SK-N-SH treated with all-trans-retinoic acid at 6 μM for 48 hours (cell line): ENCODE data around the gene OR2T29.

ENCODE experiments used
- ATAC-seq: fragments of 200-7000 bp; cut with Tn5 transposase; 3 replicates; pipeline ENCODE4 v1.9.1; 2020; ENCODE audit warnings: mild to moderate bottlenecking, moderate library complexity
- ARNTL ChIP-seq: fragments of 450-650 bp; formaldehyde crosslinking; IDR thresholded peaks from 2 replicates; pipeline ENCODE4 v1.5.0; 2020; ENCODE audit warnings: low read depth, mild to moderate bottlenecking, moderate library complexity, borderline replicate concordance
- BACH2 ChIP-seq: fragments of 250-450 bp; sonication (Bioruptor Pico); IDR thresholded peaks from 2 replicates; pipeline ENCODE4 v1.9.0; 2021; ENCODE audit warnings: mild to moderate bottlenecking, borderline replicate concordance
- CSDC2 ChIP-seq: fragments of 250-450 bp; sonication (Bioruptor Pico); IDR thresholded peaks from 2 replicates; pipeline ENCODE4 v1.5.0; 2020; ENCODE audit warnings: mild to moderate bottlenecking, moderate library complexity
- GLIS3 ChIP-seq: fragments of 250-450 bp; sonication (Bioruptor Pico); IDR thresholded peaks from 2 replicates; pipeline ENCODE4 v1.5.0; 2020; ENCODE audit warnings: mild to moderate bottlenecking, moderate library complexity
- ISL1 ChIP-seq: fragments of 250-450 bp; sonication (Bioruptor Pico); IDR thresholded peaks from 2 replicates; pipeline ENCODE4 v2.1.2; 2022; ENCODE audit warnings: mild to moderate bottlenecking, moderate library complexity
- OSR1 ChIP-seq: fragments of 250-450 bp; sonication (Bioruptor Pico); IDR thresholded peaks from 2 replicates; pipeline ENCODE4 v1.8.0; 2022; ENCODE audit warnings: moderate library complexity, mild to moderate bottlenecking, inconsistent platforms
- PPARA ChIP-seq: fragments of 250-450 bp; sonication (Bioruptor Pico); IDR thresholded peaks from 2 replicates; pipeline ENCODE4 v1.5.0; 2020; ENCODE audit warnings: mild to moderate bottlenecking, borderline replicate concordance
- RARB ChIP-seq: fragments of 250-450 bp; sonication (Bioruptor Pico); IDR thresholded peaks from 2 replicates; pipeline ENCODE4 v1.8.0; 2021; ENCODE audit warnings: mild to moderate bottlenecking, moderate library complexity
- SNAI2 ChIP-seq: fragments of 250-450 bp; sonication (Bioruptor Pico); IDR thresholded peaks from 2 replicates; pipeline ENCODE4 v1.5.0; 2020; ENCODE audit warnings: mild to moderate bottlenecking, moderate library complexity
- TOX ChIP-seq: fragments of 250-450 bp; sonication (Bioruptor Pico); IDR thresholded peaks from 2 replicates; pipeline ENCODE4 v1.8.0; 2021; ENCODE audit warnings: mild to moderate bottlenecking, moderate library complexity, borderline replicate concordance
- ZC3H10 ChIP-seq: fragments of 250-450 bp; sonication (Bioruptor Pico); IDR thresholded peaks from 2 replicates; pipeline ENCODE4 v1.5.1; 2021; ENCODE audit warnings: mild to moderate bottlenecking, moderate library complexity
- ZFP30 ChIP-seq: fragments of 450-650 bp; formaldehyde crosslinking; IDR thresholded peaks from 2 replicates; pipeline ENCODE4 v1.5.0; 2022; ENCODE audit warnings: mild to moderate bottlenecking, moderate library complexity
- ZNF70 ChIP-seq: fragments of 450-650 bp; formaldehyde crosslinking; IDR thresholded peaks from 2 replicates; pipeline ENCODE4 v1.5.0; 2020; ENCODE audit warnings: mild to moderate bottlenecking, moderate library complexity
- TF ChIP-seq, protein P1 (sequence below): fragments of 250-450 bp; sonication (Bioruptor Pico); IDR thresholded peaks from 2 replicates; pipeline ENCODE4 v1.5.0; 2020; ENCODE audit warnings: mild to moderate bottlenecking, moderate library complexity
- TF ChIP-seq, protein P2 (sequence below): fragments of 250-450 bp; sonication (Bioruptor Pico); IDR thresholded peaks from 2 replicates; pipeline ENCODE4 v1.8.0; 2020; ENCODE audit warnings: mild to moderate bottlenecking, moderate library complexity, borderline replicate concordance
- TF ChIP-seq, protein P3 (sequence below): fragments of 250-450 bp; sonication (Bioruptor Pico); IDR thresholded peaks from 2 replicates; pipeline ENCODE4 v1.5.1; 2021; ENCODE audit warnings: mild to moderate bottlenecking, moderate library complexity

The OR2T29 gene

DNA sequence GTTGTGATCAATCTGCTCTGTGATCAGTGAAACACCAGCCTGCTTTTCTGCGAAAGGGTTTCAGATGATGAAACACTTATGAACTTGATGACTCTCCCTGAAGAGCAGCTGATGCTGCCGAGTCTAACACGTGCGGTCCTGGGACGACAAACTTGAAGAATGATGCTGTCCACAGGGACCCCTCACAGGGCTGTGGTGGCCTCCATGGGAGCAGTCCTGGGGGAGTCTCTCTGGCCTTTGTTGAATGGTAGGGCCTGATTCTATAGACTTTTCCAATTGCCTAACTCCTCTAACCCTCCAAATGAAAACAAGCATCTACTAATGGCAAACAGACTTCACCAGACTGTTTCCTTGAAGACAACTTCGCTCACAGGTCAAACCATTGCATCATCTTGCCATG, 35.0 kb upstream of the OR2T29 start, which contains the start of gene OR2T10 (continued):
- TF ChIP-seq, protein P1, sequence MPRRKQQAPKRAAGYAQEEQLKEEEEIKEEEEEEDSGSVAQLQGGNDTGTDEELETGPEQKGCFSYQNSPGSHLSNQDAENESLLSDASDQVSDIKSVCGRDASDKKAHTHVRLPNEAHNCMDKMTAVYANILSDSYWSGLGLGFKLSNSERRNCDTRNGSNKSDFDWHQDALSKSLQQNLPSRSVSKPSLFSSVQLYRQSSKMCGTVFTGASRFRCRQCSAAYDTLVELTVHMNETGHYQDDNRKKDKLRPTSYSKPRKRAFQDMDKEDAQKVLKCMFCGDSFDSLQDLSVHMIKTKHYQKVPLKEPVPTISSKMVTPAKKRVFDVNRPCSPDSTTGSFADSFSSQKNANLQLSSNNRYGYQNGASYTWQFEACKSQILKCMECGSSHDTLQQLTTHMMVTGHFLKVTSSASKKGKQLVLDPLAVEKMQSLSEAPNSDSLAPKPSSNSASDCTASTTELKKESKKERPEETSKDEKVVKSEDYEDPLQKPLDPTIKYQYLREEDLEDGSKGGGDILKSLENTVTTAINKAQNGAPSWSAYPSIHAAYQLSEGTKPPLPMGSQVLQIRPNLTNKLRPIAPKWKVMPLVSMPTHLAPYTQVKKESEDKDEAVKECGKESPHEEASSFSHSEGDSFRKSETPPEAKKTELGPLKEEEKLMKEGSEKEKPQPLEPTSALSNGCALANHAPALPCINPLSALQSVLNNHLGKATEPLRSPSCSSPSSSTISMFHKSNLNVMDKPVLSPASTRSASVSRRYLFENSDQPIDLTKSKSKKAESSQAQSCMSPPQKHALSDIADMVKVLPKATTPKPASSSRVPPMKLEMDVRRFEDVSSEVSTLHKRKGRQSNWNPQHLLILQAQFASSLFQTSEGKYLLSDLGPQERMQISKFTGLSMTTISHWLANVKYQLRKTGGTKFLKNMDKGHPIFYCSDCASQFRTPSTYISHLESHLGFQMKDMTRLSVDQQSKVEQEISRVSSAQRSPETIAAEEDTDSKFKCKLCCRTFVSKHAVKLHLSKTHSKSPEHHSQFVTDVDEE (CRISPR knock-in tag): no peak
- TF ChIP-seq, protein P2, sequence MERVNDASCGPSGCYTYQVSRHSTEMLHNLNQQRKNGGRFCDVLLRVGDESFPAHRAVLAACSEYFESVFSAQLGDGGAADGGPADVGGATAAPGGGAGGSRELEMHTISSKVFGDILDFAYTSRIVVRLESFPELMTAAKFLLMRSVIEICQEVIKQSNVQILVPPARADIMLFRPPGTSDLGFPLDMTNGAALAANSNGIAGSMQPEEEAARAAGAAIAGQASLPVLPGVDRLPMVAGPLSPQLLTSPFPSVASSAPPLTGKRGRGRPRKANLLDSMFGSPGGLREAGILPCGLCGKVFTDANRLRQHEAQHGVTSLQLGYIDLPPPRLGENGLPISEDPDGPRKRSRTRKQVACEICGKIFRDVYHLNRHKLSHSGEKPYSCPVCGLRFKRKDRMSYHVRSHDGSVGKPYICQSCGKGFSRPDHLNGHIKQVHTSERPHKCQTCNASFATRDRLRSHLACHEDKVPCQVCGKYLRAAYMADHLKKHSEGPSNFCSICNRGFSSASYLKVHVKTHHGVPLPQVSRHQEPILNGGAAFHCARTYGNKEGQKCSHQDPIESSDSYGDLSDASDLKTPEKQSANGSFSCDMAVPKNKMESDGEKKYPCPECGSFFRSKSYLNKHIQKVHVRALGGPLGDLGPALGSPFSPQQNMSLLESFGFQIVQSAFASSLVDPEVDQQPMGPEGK (CRISPR knock-in tag): no peak

DNA sequence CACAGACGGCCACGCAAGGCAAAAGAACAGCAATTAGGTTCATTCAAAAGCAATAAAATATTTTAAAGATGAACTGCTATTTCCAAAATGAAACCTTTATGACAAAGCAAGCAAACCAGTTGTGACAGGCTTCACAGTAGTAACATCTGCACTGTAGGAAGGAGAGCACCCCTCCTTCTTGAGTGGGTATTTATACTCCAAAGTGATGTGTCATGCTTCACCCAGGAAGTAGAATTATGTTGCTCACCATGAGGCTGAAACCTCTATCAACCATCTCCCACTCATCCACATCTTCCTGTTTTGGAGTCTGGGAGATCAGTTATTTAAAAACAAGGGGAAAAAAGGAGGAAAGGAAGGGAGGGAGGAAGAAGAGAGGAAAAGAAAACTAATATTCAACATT, 34.0 kb upstream of the OR2T29 start:
- ATAC-seq: no peak
- TF ChIP-seq, protein P3, sequence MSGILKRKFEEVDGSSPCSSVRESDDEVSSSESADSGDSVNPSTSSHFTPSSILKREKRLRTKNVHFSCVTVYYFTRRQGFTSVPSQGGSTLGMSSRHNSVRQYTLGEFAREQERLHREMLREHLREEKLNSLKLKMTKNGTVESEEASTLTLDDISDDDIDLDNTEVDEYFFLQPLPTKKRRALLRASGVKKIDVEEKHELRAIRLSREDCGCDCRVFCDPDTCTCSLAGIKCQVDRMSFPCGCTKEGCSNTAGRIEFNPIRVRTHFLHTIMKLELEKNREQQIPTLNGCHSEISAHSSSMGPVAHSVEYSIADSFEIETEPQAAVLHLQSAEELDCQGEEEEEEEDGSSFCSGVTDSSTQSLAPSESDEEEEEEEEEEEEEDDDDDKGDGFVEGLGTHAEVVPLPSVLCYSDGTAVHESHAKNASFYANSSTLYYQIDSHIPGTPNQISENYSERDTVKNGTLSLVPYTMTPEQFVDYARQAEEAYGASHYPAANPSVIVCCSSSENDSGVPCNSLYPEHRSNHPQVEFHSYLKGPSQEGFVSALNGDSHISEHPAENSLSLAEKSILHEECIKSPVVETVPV (CRISPR knock-in tag): no peak
- TF ChIP-seq BACH2 (CRISPR knock-in tag) (no peak), ZNF70 (no peak), SNAI2 (no peak), ZC3H10 (CRISPR knock-in tag) (no peak), TOX (CRISPR knock-in tag) (no peak), PPARA (CRISPR knock-in tag) (no peak), ZFP30 (CRISPR knock-in tag) (no peak)
- TF ChIP-seq, protein P2 (CRISPR knock-in tag): no peak
- TF ChIP-seq, protein P1 (CRISPR knock-in tag): no peak

DNA sequence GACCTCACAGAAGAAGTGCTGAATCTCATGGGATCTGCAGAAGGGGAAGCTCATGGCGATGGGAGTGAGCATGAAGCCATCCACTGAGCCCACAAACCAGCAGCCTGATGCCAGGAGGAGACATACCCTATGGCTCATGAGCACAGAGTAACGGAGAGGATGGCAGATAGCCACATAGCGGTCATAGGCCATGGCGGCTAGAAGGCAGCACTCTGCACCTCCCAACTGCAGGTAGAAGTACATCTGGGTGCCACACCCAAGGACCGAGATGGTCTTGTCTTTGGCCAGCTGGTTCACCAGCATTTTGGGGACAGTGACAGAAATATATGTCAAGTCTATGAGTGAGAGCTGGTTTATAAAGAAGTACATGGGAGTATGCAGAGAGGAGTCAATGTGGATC, 30.7 kb upstream of the OR2T29 start:
- ATAC-seq: no peak
- TF ChIP-seq, protein P2 (CRISPR knock-in tag): no peak
- TF ChIP-seq, protein P3 (CRISPR knock-in tag): no peak
- TF ChIP-seq ZNF70 (no peak), PPARA (CRISPR knock-in tag) (no peak), ISL1 (CRISPR knock-in tag) (no peak), ZC3H10 (CRISPR knock-in tag) (no peak), GLIS3 (CRISPR knock-in tag) (no peak), ZFP30 (CRISPR knock-in tag) (no peak), OSR1 (no peak), SNAI2 (no peak), CSDC2 (CRISPR knock-in tag) (no peak), RARB (CRISPR knock-in tag) (no peak), ARNTL (no peak)
